AG09309 (cell line): Measurements from ENCODE around the gene IFITM2.

Experiments used
- DNase-seq: peaks from one replicate; pipeline ENCODE4 v3.0.0-alpha.2; 2010; ENCODE audit warnings: low read depth
- H3K4me3 ChIP-seq: 2 replicates; pipeline ENCODE4 v1.5.1; 2011; ENCODE audit warnings: mild to moderate bottlenecking, low read depth, low read length, moderate library complexity; ENCODE audit not compliant: control insufficient read depth
- TF ChIP-seq, protein P1 (sequence below): IDR thresholded peaks from 2 replicates; pipeline ENCODE4 v1.5.1; 2011; ENCODE audit warnings: mild to moderate bottlenecking, low read depth, low read length, inconsistent platforms; ENCODE audit not compliant: insufficient read depth, control insufficient read depth; ENCODE audit errors: missing control alignments

Gene IFITM2

DNA sequence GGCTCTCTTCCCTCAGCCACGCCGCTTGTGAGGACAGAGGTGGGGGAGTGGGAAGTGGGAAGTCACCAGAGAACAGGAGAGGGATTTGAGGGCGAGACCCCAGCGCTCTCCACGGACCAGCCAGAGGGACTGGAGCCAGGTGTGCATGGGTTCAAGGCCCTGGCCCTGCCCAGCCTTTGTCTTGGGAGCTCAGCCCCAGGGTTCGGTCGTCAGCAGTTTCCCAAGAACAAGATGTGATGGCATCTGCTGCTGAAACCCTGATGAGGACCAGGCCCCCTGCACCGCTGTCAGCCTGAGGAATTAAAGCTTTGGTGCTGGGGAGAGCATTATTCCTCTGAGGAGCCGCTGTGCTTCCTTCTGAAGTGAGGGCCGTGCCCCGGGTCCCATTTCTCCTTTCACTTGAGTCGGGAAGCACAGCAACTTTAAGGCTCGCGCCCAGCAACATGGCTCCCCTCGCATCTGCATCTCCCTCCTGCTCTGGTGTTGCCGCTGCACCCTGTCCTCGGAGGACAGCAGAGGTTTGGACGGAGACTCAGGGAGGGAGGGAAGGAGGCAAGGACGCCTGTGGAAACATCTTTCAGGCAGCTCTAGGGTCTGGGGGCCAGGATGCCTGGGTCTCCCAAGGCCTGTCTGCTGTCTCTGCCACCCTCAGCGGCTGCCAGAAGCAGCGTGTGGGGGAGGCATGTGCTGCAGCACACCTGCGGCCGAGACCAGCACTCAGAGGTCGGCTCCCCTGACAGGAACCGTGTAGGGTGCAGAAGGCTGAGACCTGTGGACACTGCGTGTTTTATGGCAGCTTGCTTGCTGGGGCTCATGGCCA, 12.1 kb upstream of the IFITM2 start:
- no peak overlapping the region for H3K4me3 ChIP-seq
- TF ChIP-seq, protein P1, sequence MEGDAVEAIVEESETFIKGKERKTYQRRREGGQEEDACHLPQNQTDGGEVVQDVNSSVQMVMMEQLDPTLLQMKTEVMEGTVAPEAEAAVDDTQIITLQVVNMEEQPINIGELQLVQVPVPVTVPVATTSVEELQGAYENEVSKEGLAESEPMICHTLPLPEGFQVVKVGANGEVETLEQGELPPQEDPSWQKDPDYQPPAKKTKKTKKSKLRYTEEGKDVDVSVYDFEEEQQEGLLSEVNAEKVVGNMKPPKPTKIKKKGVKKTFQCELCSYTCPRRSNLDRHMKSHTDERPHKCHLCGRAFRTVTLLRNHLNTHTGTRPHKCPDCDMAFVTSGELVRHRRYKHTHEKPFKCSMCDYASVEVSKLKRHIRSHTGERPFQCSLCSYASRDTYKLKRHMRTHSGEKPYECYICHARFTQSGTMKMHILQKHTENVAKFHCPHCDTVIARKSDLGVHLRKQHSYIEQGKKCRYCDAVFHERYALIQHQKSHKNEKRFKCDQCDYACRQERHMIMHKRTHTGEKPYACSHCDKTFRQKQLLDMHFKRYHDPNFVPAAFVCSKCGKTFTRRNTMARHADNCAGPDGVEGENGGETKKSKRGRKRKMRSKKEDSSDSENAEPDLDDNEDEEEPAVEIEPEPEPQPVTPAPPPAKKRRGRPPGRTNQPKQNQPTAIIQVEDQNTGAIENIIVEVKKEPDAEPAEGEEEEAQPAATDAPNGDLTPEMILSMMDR, result no peak
- DNase-seq, result no peak

DNA sequence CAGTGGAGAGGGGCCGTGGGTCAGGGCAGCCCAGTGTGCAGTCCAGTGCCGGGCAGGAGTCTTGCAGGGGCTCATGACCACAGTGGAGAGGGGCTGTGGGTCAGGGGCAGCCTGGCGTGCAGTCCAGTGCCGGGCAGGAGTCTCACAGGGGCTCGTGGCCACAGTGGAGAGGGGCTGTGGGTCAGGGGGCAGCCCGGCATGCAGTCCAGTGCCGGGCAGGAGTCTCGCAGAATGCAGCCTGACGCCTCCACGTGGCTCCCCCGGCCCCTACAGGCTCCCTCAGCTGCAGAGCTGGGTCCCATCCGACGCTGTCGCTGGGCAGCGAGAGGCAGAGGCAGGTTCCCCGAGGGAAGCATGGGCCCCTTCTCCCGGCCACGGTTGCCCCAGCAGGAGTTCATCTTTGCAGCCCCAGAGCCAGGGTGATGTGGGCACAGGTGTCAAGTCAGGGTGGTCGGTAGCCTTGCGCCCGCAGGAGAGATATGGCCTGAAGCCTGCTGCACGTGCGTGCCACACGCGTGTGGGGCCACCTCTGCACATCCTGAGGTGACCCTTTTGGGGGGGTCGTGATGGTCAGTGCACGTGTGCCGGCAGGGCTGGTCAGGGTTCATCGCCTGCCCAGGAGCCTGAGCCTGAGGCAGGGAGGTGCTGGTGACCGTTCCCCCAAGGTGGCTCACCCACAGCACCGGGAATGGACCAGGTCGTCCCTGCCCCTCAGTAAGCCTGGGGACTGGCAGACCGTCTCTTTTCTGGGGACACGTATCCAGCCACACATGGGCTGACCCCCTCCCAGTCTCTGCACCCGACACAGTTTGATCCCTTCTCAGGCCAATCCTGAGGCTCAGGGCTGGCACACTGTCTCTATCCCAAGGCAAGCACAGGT, 11.2 kb upstream of the IFITM2 start:
- TF ChIP-seq, protein P1, result no peak

DNA sequence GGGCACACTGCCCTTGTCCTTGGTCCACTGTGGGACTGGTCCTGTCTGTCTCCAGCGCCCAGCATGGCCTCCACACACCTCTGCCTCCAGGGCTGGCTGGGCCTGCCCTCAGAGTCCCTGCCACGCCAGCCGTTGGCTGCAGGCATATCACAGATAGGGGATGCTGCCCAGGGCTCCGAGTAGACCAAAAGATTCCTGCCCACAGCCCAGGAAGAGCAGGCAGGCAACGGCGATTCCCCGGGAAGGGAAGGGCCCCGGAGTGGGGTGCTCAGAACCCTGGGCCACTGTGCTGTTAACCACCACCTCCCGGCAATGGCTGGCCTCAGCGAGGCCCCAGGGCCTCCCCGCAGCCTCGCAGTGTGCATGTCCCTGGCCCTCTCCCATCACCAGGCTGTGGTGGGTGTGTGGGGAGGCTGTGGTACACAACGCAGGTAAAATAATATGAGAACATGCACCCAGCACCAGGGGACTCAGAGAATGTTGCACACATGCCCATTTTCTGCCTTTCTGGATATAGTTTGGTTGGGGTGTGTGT, 10.5 kb upstream of the IFITM2 start:
- TF ChIP-seq, protein P1, result no peak
- H3K4me3 ChIP-seq, result no peak overlapping the region
- no peak for DNase-seq

More for the DNA sequence above, 11.2 kb upstream of the IFITM2 start:
- no peak for DNase-seq
- no peak overlapping the region for H3K4me3 ChIP-seq

DNA sequence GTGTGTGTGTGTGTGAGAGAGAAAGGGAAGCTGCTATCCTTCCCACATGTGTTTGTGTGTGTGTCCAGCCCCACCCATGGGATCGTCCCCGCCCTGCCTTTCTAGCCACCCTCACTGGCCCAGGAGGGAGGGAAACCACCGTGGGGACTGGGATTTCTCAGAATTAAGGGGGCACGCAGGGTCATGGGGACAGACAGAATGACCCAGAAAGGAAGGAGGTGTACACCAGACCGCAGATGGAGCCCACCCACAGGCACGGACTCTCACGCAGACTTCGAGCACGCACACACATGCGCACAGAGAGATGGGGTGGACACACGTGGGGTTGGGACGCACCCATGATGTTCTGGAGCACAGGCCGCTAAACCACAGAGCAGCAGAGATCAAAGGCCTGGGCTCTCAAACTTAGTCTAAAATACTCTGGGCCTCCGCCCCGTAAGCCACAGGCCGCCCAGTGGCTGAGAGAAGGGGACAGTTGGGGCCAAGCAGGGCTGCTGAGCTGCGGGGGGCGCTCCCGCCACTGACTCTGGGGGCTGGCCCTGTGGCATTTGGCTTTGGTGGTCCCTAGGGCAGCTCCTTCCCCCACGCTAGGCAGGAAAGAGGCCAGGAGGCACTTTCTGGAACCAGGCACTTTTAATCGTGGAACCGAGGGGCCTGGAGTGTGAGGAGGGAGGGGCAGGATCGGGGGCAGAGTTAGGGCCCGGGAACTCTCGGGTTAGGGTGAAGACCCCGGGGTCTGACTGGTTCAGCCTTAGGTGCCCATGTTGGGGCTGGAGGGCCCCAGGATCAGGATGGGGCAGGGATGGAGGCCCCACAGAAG, 9.8 kb upstream of the IFITM2 start:
- H3K4me3 ChIP-seq, result no peak overlapping the region
- TF ChIP-seq, protein P1, result no peak
- no peak for DNase-seq

DNA sequence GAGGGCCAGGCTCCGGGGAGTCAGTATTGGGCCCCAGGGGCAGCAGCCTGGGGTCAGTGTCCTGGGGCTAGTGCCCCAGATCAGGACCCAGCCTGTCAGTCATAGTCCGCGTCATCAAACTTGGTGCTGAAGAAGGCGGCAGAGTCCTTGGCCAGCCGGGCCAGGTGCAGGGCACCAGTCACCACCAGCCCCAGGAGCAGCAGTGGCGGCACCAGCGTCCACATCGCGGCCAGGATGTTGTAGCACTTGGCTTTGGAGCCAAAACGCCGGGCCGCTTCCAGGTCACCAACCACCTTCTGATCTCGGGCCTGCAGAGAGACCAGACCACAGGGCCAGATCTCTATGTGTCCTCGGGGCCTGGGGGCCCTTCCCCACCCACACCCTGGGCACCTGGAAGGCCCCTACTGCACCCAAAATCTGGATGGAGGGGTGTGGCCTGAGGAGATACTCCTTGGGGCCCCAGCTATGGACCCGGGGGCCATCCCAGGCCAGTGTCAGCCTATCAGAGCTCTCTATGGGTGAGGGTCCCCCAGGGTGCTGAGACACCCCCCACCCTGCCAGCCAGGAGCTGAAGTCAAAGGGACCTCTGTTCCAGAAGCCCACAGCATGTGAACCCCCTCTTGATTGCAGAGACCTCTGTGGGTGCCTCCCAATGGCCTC, 9.1 kb upstream of the IFITM2 start:
- TF ChIP-seq, protein P1, result no peak
- no peak overlapping the region for H3K4me3 ChIP-seq
- DNase-seq, result no peak
